ENCODE data around the gene ABCA3. TPM values are rescaled to one million over a fixed set of nuclear protein-coding genes. Genes with fewer than 3 reads are reported as not detected.

The ABCA3 gene
- polyA plus RNA-seq, 6 donors from 2014 or later, result 0.54 to 1.8 (median 0.98) TPM; not detected in 1

- no peaks in the 10 kb centered on the region for H3K36me3 Mint-ChIP-seq
- H3K27ac Mint-ChIP-seq, result peak overlapping the region in 1 of 6 donors; percentile 33
- ATAC-seq (ENCODE audit: low read depth in 2 of 2) (no peak), DNase-seq (no peak)
- no peaks in the 10 kb centered on the region for H3K4me1 Mint-ChIP-seq
- no peaks in the 10 kb centered on the region for H3K9me3 Mint-ChIP-seq
- no peak overlapping the region for H3K4me3 Mint-ChIP-seq
- H3K27me3 Mint-ChIP-seq, result peaks cover 0 to 6% (median 0%) of the 10 kb centered on the region in 3 donors
These were observed 20.9 kb downstream of the ABCA3 start for GRCh38 chr16:2319606-2320005.

- no peak for ATAC-seq (ENCODE audit: low read depth in 2 of 2)
- H3K4me1 Mint-ChIP-seq, result no peaks in the 10 kb centered on the region
- H3K27ac Mint-ChIP-seq, result peak overlapping the region in 1 of 6 donors; percentile 37
- peak overlapping the region in 1 of 8 donors; percentile 59 for H3K4me3 Mint-ChIP-seq
- DNase-seq, result no peak
- H3K36me3 Mint-ChIP-seq, result no peaks in the 10 kb centered on the region
- no peaks in the 10 kb centered on the region for H3K9me3 Mint-ChIP-seq
- peaks cover 0 to 6% (median 0%) of the 10 kb centered on the region in 3 donors for H3K27me3 Mint-ChIP-seq
These were observed 23.1 kb downstream of the ABCA3 start for GRCh38 chr16:2317231-2318020.

GRCh38 chr16:2308089-2308962 is 32.2 kb downstream of the ABCA3 start:
- Mint-ChIP-seq H3K4me3 (no peak overlapping the region), H3K36me3 (no peaks in the 10 kb centered on the region), H3K9me3 (no peaks in the 10 kb centered on the region), H3K27me3 (peaks cover 0 to 12% (median 0%) of the 10 kb centered on the region in 3 donors), H3K27ac (peak overlapping the region in 1 of 6 donors; percentile 37), H3K4me1 (no peaks in the 10 kb centered on the region)
- DNase-seq (no peak), ATAC-seq (ENCODE audit: low read depth in 2 of 2) (no peak)

GRCh38 chr16:2299915-2300192 is 40.7 kb downstream of the ABCA3 start:
- no peak for ATAC-seq (ENCODE audit: low read depth in 2 of 2)
- no peaks in the 10 kb centered on the region for H3K9me3 Mint-ChIP-seq
- H3K27ac Mint-ChIP-seq, result no peak overlapping the region
- no peaks in the 10 kb centered on the region for H3K36me3 Mint-ChIP-seq
- no peak overlapping the region for H3K4me3 Mint-ChIP-seq
- no peaks in the 10 kb centered on the region for H3K27me3 Mint-ChIP-seq
- no peaks in the 10 kb centered on the region for H3K4me1 Mint-ChIP-seq
- DNase-seq, result no peak

- no peaks in the 10 kb centered on the region for H3K4me1 Mint-ChIP-seq
- no peaks in the 10 kb centered on the region for H3K27me3 Mint-ChIP-seq
- H3K9me3 Mint-ChIP-seq, result no peaks in the 10 kb centered on the region
These were observed 41.2 kb downstream of the ABCA3 start for GRCh38 chr16:2299121-2299914.

GRCh38 chr16:2298621-2299020 is 41.9 kb downstream of the ABCA3 start:
- Mint-ChIP-seq H3K4me1 (no peaks in the 10 kb centered on the region), H3K4me3 (no peak overlapping the region), H3K36me3 (no peaks in the 10 kb centered on the region), H3K27me3 (no peaks in the 10 kb centered on the region), H3K9me3 (no peaks in the 10 kb centered on the region), H3K27ac (peak overlapping the region in 1 of 6 donors; percentile 11)
- no peak for DNase-seq
- no peak for ATAC-seq (ENCODE audit: low read depth in 2 of 2)

More at GRCh38 chr16:2299121-2299914, 41.2 kb downstream of the ABCA3 start:
- no peak for DNase-seq
- Mint-ChIP-seq H3K4me3 (no peak overlapping the region), H3K36me3 (no peaks in the 10 kb centered on the region), H3K27ac (no peak overlapping the region)
- no peak for ATAC-seq (ENCODE audit: low read depth in 2 of 2)

GRCh38 chr16:2297506-2297860 is 43.0 kb downstream of the ABCA3 start:
- ATAC-seq (ENCODE audit: low read depth in 2 of 2), result no peak
- Mint-ChIP-seq H3K36me3 (no peaks in the 10 kb centered on the region), H3K9me3 (no peaks in the 10 kb centered on the region), H3K4me3 (no peak overlapping the region), H3K4me1 (no peaks in the 10 kb centered on the region), H3K27ac (no peak overlapping the region), H3K27me3 (no peaks in the 10 kb centered on the region)
- no peak for DNase-seq

- no peak overlapping the region for H3K27ac Mint-ChIP-seq
- no peaks in the 10 kb centered on the region for H3K27me3 Mint-ChIP-seq
- DNase-seq (no peak), ATAC-seq (ENCODE audit: low read depth in 2 of 2) (no peak)
- H3K36me3 Mint-ChIP-seq, result no peaks in the 10 kb centered on the region
- no peaks in the 10 kb centered on the region for H3K9me3 Mint-ChIP-seq
- H3K4me1 Mint-ChIP-seq, result no peaks in the 10 kb centered on the region
- H3K4me3 Mint-ChIP-seq, result no peak overlapping the region
These were observed 43.6 kb downstream of the ABCA3 start for GRCh38 chr16:2296661-2297505.

GRCh38 chr16:2295056-2295798 is 45.3 kb downstream of the ABCA3 start:
- DNase-seq, result no peak
- ATAC-seq (ENCODE audit: low read depth in 2 of 2), result peak in 1 of 2 donors; percentile 45
- Mint-ChIP-seq H3K27ac (peak overlapping the region in 1 of 6 donors; percentile 16), H3K4me3 (no peak overlapping the region), H3K9me3 (no peaks in the 10 kb centered on the region), H3K27me3 (no peaks in the 10 kb centered on the region), H3K36me3 (no peaks in the 10 kb centered on the region), H3K4me1 (no peaks in the 10 kb centered on the region)

GRCh38 chr16:2292221-2292620 is 48.3 kb downstream of the ABCA3 start:
- Mint-ChIP-seq H3K27me3 (no peaks in the 10 kb centered on the region), H3K4me3 (no peak overlapping the region), H3K36me3 (no peaks in the 10 kb centered on the region), H3K9me3 (no peaks in the 10 kb centered on the region), H3K27ac (no peak overlapping the region), H3K4me1 (no peaks in the 10 kb centered on the region)
- DNase-seq (no peak), ATAC-seq (ENCODE audit: low read depth in 2 of 2) (no peak)

GRCh38 chr16:2289282-2289681 is 51.2 kb downstream of the ABCA3 start:
- no peak overlapping the region for H3K27ac Mint-ChIP-seq
- ATAC-seq (ENCODE audit: low read depth in 2 of 2) (no peak), DNase-seq (no peak)
- H3K4me3 Mint-ChIP-seq, result no peak overlapping the region
- no peaks in the 10 kb centered on the region for H3K4me1 Mint-ChIP-seq
- H3K27me3 Mint-ChIP-seq, result no peaks in the 10 kb centered on the region
- no peaks in the 10 kb centered on the region for H3K36me3 Mint-ChIP-seq
- no peaks in the 10 kb centered on the region for H3K9me3 Mint-ChIP-seq

GRCh38 chr16:2288726-2289125 is 51.8 kb downstream of the ABCA3 start:
- no peak for DNase-seq

More at GRCh38 chr16:2288726-2289125, 51.8 kb downstream of the ABCA3 start:
- ATAC-seq (ENCODE audit: low read depth in 2 of 2), result no peak
- Mint-ChIP-seq H3K4me1 (no peaks in the 10 kb centered on the region), H3K9me3 (no peaks in the 10 kb centered on the region), H3K36me3 (no peaks in the 10 kb centered on the region), H3K27ac (no peak overlapping the region), H3K27me3 (peaks cover 0 to 3% (median 0%) of the 10 kb centered on the region in 3 donors), H3K4me3 (no peak overlapping the region)

All from naive B cell (primary cell).